ENCODE data around the gene MYO1E. TPM values are rescaled to one million over a fixed set of nuclear protein-coding genes. Genes with fewer than 3 reads are reported as not detected.

MYO1E gene
- total RNA-seq, 1 donor: 17.3 TPM

- no peaks in the 10 kb centered on the region for H3K4me1 ChIP-seq (ENCODE audit: insufficient read depth, low read length)
Measured at GRCh38 chr15:59218710-59219109, 154.0 kb downstream of the MYO1E start.

GRCh38 chr15:59217876-59218498, 154.7 kb downstream of the MYO1E start:
- Histone ChIP-seq H3K27me3 (ENCODE audit: insufficient read depth, low read length) (no peaks in the 10 kb centered on the region), H3K4me1 (ENCODE audit: insufficient read depth, low read length) (no peaks in the 10 kb centered on the region), H3K4me3 (ENCODE audit: low read length) (no peak overlapping the region), H3K9me3 (ENCODE audit: low read depth, low read length) (no peaks in the 10 kb centered on the region)

More at GRCh38 chr15:59218710-59219109, 154.0 kb downstream of the MYO1E start:
- H3K27me3 ChIP-seq (ENCODE audit: insufficient read depth, low read length): no peaks in the 10 kb centered on the region
- no peaks in the 10 kb centered on the region for H3K9me3 ChIP-seq (ENCODE audit: low read depth, low read length)
- no peak overlapping the region for H3K4me3 ChIP-seq (ENCODE audit: low read length)

- Histone ChIP-seq H3K9me3 (ENCODE audit: low read depth, low read length) (no peaks in the 10 kb centered on the region), H3K4me3 (ENCODE audit: low read length) (no peak overlapping the region), H3K27me3 (ENCODE audit: insufficient read depth, low read length) (no peaks in the 10 kb centered on the region), H3K4me1 (ENCODE audit: insufficient read depth, low read length) (no peaks in the 10 kb centered on the region)
Measured at GRCh38 chr15:59216911-59217310, 155.8 kb downstream of the MYO1E start.

- Histone ChIP-seq H3K9me3 (ENCODE audit: low read depth, low read length) (no peaks in the 10 kb centered on the region), H3K27me3 (ENCODE audit: insufficient read depth, low read length) (no peaks in the 10 kb centered on the region), H3K4me1 (ENCODE audit: insufficient read depth, low read length) (no peaks in the 10 kb centered on the region), H3K4me3 (ENCODE audit: low read length) (no peak overlapping the region)
Measured at GRCh38 chr15:59210186-59210585, 162.5 kb downstream of the MYO1E start.

- H3K4me1 ChIP-seq (ENCODE audit: insufficient read depth, low read length): no peaks in the 10 kb centered on the region
- H3K4me3 ChIP-seq (ENCODE audit: low read length): no peak overlapping the region
- no peaks in the 10 kb centered on the region for H3K27me3 ChIP-seq (ENCODE audit: insufficient read depth, low read length)
- no peaks in the 10 kb centered on the region for H3K9me3 ChIP-seq (ENCODE audit: low read depth, low read length)
Measured at GRCh38 chr15:59208613-59209249, 163.9 kb downstream of the MYO1E start.

GRCh38 chr15:59206623-59207183, 166.0 kb downstream of the MYO1E start, which contains the start of gene LDHAL6B:
Gene LDHAL6B, plus strand, starts transcription at chr15:59206843. Its CDS starts 98 bp downstream, at chr15:59206941.
- H3K4me1 ChIP-seq (ENCODE audit: insufficient read depth, low read length): no peaks in the 10 kb centered on the region
- H3K4me3 ChIP-seq (ENCODE audit: low read length): no peak within 1 kb of the TSS
- H3K9me3 ChIP-seq (ENCODE audit: low read depth, low read length): no peaks in the 10 kb centered on the region
- no peaks in the 10 kb centered on the region for H3K27me3 ChIP-seq (ENCODE audit: insufficient read depth, low read length)

GRCh38 chr15:59205839-59206622, 166.6 kb downstream of the MYO1E start:
- Histone ChIP-seq H3K27me3 (ENCODE audit: insufficient read depth, low read length) (no peaks in the 10 kb centered on the region), H3K9me3 (ENCODE audit: low read depth, low read length) (no peaks in the 10 kb centered on the region), H3K4me1 (ENCODE audit: insufficient read depth, low read length) (no peaks in the 10 kb centered on the region), H3K4me3 (ENCODE audit: low read length) (no peak overlapping the region)

GRCh38 chr15:59203657-59204056, 169.0 kb downstream of the MYO1E start:
- Histone ChIP-seq H3K4me3 (ENCODE audit: low read length) (no peak overlapping the region), H3K9me3 (ENCODE audit: low read depth, low read length) (no peaks in the 10 kb centered on the region), H3K27me3 (ENCODE audit: insufficient read depth, low read length) (no peaks in the 10 kb centered on the region), H3K4me1 (ENCODE audit: insufficient read depth, low read length) (no peaks in the 10 kb centered on the region)

- no peak overlapping the region for H3K4me3 ChIP-seq (ENCODE audit: low read length)
- no peaks in the 10 kb centered on the region for H3K27me3 ChIP-seq (ENCODE audit: insufficient read depth, low read length)
- no peaks in the 10 kb centered on the region for H3K9me3 ChIP-seq (ENCODE audit: low read depth, low read length)
- H3K4me1 ChIP-seq (ENCODE audit: insufficient read depth, low read length): no peaks in the 10 kb centered on the region
Measured at GRCh38 chr15:59203008-59203407, 169.7 kb downstream of the MYO1E start.

- Histone ChIP-seq H3K4me3 (ENCODE audit: low read length) (no peak overlapping the region), H3K27me3 (ENCODE audit: insufficient read depth, low read length) (no peaks in the 10 kb centered on the region), H3K4me1 (ENCODE audit: insufficient read depth, low read length) (peaks cover 5% of the 10 kb centered on the region), H3K9me3 (ENCODE audit: low read depth, low read length) (no peaks in the 10 kb centered on the region)
Measured at GRCh38 chr15:59200560-59200959, 172.1 kb downstream of the MYO1E start.

GRCh38 chr15:59199626-59200465, 172.8 kb downstream of the MYO1E start:
- Histone ChIP-seq H3K27me3 (ENCODE audit: insufficient read depth, low read length) (no peaks in the 10 kb centered on the region), H3K4me3 (ENCODE audit: low read length) (no peak overlapping the region), H3K9me3 (ENCODE audit: low read depth, low read length) (no peaks in the 10 kb centered on the region), H3K4me1 (ENCODE audit: insufficient read depth, low read length) (peaks cover 5% of the 10 kb centered on the region)

- no peaks in the 10 kb centered on the region for H3K9me3 ChIP-seq (ENCODE audit: low read depth, low read length)
- no peaks in the 10 kb centered on the region for H3K27me3 ChIP-seq (ENCODE audit: insufficient read depth, low read length)
- peaks cover 5% of the 10 kb centered on the region for H3K4me1 ChIP-seq (ENCODE audit: insufficient read depth, low read length)
- no peak overlapping the region for H3K4me3 ChIP-seq (ENCODE audit: low read length)
Measured at GRCh38 chr15:59197454-59197853, 175.2 kb downstream of the MYO1E start.

GRCh38 chr15:59196416-59196815, 176.3 kb downstream of the MYO1E start:
- no peak overlapping the region for H3K4me3 ChIP-seq (ENCODE audit: low read length)

GRCh38 chr15:59194639-59195325, 177.9 kb downstream of the MYO1E start:
- no peak overlapping the region for H3K4me3 ChIP-seq (ENCODE audit: low read length)
- H3K4me1 ChIP-seq (ENCODE audit: insufficient read depth, low read length): peaks cover 5% of the 10 kb centered on the region
- H3K27me3 ChIP-seq (ENCODE audit: insufficient read depth, low read length): no peaks in the 10 kb centered on the region
- no peaks in the 10 kb centered on the region for H3K9me3 ChIP-seq (ENCODE audit: low read depth, low read length)

More at GRCh38 chr15:59196416-59196815, 176.3 kb downstream of the MYO1E start:
- H3K27me3 ChIP-seq (ENCODE audit: insufficient read depth, low read length): no peaks in the 10 kb centered on the region
- peaks cover 5% of the 10 kb centered on the region for H3K4me1 ChIP-seq (ENCODE audit: insufficient read depth, low read length)
- H3K9me3 ChIP-seq (ENCODE audit: low read depth, low read length): no peaks in the 10 kb centered on the region

All from mononuclear cell (primary cell).